ENCODE measurements around the gene C11orf58. TPM values are rescaled to one million over a fixed set of nuclear protein-coding genes. Genes with fewer than 3 reads are reported as not detected.

The C11orf58 gene
- total RNA-seq, 1 donor from 2014 or later, result 127 TPM

DNA sequence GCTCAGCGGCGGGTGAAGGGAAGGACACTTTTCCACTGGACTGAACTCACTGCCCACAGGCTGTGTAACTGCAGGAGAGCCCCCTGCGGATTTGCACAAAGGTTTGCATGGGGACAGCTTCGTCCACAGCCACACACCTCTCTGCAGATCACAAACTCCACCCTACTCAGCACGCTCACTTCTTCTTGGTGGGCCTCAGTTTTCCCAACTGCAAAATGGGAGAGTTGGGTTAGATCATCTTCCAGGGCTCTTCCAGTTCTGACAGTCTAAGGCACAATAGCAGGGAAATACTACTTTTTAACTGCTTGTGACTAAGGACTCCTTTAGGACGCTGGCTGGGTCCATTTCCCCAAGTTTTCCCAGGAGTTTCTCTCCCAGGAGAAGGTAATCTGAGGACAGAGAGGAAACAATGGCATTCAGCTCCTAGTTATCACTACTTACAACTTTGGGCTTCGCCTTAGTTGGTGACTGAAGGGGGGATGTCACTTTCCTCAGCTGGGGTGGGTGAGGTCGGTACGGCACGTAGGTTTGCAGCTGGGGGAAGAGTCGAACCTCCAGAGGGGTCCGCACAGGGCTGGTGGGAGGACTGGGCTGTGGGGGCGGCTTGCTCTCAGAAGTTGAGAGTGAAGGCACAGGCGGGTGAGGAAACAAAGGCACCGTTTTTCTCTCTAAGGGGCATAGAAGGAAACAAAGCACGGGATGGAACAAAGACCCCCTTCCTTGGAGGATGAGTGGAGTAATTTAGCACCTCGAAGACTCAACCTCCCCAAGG is 55.8 kb downstream of the C11orf58 start:
- intact Hi-C loops (cut with DNase I), result no loop called here
- ATAC-seq (no peak), DNase-seq (ENCODE audit: low spot score) (no peak)

DNA sequence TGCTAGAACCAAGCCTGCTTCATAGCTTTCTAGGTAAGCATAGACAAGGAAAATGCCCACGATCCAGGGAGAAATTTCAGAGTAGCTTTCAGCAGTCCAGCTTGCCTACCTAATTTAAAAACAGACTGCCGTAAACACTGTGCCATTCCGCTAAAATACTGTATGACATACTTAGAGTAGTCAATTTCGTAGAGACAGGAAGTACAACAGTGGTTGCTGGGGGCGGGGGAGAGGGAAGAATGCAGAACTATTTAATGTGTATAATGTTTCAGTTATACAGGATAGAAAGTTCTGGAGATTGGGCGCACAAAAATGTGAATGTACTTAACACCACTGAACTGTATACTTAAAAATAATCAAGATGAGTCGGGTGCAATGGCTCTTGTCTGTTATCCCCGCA is 56.7 kb downstream of the C11orf58 start:
- ATAC-seq, result no peak
- intact Hi-C loops (cut with DNase I), result no loop called here
- DNase-seq (ENCODE audit: low spot score), result no peak

DNA sequence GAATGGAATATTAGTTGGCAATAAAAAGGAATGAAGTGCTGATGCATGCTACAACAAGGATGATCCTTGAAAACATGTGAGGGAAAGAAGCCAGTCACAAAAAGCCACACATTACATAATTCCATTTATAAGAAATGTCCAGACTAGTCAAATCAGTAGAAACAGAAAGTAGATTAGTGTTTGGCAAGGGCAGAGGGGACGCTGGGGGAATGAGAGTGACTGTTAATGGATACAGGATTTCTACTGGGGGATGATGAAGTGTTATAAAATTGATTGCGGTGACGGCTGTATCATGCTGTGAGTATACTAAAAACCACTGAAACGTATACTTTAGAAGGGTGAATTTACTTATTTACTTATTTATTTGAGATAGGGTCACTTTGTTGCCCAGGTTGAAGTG is 57.9 kb downstream of the C11orf58 start:
- intact Hi-C loops (cut with DNase I), result no loop called here
- ATAC-seq, result no peak

DNA sequence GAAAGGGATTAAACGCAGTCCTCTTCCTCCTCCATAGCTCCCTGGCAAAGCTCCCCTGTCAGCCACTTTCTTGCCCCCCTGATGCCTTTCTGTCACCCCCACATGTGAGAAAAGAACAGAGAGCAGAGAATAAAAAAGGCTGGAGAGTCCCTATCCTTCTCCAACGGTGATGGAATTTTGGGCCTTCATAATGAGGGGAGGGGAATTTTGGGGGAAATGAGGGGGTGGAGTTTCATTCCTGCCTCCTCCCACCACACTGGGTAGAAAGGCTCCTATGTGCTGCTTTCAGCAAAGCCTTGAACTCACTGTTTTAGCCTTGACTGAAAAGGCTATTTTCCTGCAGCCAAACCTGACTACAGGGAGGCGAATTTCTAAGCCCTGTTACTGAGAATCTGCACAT is 59.3 kb downstream of the C11orf58 start:
- no peak for ATAC-seq
- no peak for DNase-seq (ENCODE audit: low spot score)
- intact Hi-C loops (cut with DNase I), result no loop called here

More for the DNA sequence above, 57.9 kb downstream of the C11orf58 start:
- DNase-seq (ENCODE audit: low spot score), result no peak

DNA sequence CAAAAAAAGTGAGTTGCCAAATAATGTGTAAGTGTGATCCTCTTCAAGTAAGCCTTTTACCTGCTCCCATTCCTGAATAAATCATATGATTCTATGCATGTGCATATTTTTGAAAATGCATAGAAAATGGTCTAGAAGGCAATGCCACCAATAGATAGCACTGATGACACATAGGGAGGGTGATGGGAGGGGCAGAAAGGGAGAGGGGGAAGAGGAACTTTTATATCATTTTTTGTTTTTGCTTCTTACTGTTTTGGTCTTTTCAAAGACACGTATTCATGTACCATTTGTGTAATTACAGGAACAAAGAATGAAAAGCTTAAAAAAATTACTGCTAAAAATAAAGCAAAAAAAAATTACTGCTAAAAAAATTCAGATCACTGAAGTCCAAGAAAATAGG is 60.8 kb downstream of the C11orf58 start:
- ATAC-seq (no peak), DNase-seq (ENCODE audit: low spot score) (no peak)
- intact Hi-C loops (cut with DNase I), result no loop called here

DNA sequence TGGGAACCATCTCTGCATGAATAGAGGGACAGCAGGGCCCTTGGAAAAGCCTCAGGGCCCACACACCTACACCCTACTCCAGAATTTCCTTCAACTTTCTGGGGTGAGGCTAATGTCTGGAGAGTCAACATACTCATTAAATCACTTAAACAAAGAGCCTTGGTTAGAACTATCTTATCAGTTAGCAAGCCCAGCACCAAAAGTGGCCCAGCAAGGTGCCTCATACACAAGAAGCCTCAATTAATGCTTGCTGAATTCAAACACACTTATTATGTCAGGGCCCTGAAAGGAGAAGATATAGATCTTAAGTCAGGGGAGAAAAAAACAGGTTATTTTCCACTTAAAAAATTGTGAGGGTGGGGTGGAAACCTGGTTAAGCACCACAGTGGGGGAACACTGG is 61.4 kb downstream of the C11orf58 start:
- intact Hi-C loops (cut with DNase I), result no loop called here
- no peak for ATAC-seq
- DNase-seq (ENCODE audit: low spot score), result no peak

DNA sequence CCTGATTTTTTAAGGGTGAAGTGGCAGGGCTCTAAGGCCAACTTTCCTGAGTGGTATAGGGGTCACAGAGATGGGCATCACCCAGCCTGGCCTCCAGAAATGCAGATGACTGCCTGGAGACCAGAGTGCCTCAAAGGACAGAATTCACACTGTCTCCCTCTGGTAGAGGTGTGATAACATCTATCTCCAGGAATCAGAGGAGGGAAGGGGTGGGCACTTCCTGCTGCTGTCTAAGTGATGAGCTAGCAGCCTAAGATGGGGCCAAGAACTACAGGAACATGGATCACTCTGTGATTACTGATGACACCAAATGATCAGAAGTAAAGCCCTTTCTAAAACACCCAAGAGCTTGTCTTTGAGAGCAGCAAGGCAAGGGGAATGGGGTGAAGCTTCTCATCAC is 61.9 kb downstream of the C11orf58 start:
- ATAC-seq (no peak), DNase-seq (ENCODE audit: low spot score) (no peak)
- intact Hi-C loops (cut with DNase I), result no loop called here

DNA sequence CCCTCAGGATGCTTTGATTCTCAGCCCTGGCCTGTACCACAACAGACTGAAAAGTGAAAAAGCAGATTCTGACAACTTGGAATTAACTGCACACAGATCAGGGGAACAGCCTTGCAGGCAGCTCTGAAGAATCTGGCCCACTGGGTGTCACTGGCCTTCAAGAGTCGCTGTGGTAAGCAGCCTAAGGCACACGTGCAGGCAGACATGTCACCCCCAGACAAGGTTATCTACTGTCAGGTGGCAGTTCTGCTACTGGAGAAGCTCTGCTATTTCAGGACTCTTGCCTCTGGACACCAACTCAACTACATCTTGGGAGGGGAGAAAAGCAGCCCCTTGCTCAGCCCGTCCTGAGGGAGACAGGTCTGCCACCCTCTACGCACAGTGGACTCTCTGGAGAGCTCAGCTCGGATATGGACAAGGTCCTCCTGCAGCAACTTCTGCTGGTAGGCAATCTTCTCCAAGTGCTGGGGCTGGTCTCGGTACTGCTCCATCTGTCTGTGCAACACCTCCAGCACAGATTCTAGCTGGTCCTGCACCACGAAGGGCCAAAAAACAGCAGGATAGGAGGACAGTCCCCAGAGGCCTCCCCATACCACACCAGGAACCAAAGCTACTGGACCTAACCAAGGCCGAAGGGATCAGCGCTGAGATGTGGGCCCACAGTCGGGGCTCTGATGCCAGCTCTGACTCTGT is 63.0 kb downstream of the C11orf58 start:
- ATAC-seq, result no peak
- intact Hi-C loops (cut with DNase I), result no loop called here
- DNase-seq (ENCODE audit: low spot score), result no peak

DNA sequence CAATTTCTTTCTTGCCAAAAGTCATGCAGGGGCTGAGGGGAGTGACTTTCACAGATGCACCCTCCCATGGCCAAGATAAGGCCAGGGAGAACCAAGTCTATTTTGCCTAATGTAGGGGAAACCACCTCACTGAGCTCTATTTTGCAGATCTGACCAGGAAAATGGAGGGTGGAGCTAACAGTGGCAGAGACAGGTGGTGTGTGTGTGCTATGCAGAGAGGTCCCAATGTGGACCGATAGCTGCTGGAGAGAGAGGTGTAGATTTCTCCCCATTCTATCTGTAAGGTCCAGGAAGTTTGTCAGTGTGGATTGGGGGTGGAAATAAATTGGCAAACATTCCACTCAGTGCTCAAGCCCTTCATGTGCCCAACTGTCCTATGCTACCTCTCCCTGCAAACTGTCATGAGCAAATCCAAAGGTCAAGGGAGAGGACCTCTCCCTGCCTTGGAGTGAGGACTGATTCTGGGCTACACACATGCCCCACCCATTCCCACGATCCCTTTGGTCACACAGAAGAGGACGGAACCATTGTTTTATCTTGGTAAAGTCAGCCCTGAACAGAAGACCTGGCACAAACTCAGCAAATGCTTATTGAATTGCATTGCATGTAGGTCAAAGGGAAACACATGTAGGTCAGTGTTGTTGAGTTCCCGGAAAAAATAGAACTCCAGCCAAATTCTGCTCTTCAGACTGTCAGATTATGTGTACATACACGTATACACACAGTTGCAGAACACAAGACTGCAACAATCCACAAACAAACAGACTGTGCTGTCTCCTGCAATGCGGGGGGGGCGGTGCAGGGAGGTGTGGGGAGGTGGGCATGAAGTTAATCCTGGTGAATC is 65.9 kb downstream of the C11orf58 start:
- DNase-seq (ENCODE audit: low spot score), result no peak
- intact Hi-C loops (cut with DNase I), result no loop called here
- ATAC-seq, result no peak

DNA sequence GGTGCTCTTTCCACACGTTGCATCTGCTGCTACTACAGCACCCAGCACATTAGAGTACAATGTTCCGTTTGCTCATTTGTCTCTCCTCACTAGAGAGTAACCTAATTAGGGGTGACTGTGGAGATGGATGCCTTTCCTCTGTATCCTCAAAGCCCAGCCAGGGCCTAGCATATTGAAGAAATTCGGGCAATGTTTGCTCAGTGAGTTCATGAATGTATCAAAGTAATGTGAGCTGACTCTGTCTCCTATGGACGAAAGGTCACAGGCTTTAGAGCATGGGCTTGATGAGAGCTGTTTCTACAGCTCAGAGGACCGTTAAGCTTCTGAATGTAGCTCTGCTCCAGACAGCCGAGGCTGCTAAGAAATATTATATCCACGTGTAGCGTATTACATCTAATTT is 67.5 kb downstream of the C11orf58 start:
- DNase-seq (ENCODE audit: low spot score) (no peak), ATAC-seq (peak; percentile 11)
- intact Hi-C loops (cut with DNase I), result no loop called here

DNA sequence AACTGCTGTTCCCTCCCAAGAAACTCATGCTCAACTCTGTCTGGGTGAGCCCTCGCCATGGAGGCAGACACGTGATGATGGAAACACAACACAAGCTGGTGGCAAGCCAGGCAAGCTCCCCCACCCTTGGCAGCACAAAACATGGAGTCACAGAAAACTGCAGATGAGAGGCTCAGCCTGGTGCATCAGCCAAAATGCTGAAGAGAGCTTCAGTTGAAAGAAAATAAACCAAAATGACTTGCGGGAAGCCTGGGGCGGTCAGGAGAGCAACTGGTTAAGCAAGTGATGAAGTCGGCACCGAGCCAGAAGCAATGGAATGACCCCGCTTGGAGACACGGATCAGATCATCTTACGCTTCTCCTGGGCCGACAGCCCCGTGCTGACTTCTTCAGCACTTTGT is 68.3 kb downstream of the C11orf58 start:
- peak; percentile 46 for ATAC-seq
- intact Hi-C loops (cut with DNase I), result no loop called here
- DNase-seq (ENCODE audit: low spot score), result peak; percentile 67

DNA sequence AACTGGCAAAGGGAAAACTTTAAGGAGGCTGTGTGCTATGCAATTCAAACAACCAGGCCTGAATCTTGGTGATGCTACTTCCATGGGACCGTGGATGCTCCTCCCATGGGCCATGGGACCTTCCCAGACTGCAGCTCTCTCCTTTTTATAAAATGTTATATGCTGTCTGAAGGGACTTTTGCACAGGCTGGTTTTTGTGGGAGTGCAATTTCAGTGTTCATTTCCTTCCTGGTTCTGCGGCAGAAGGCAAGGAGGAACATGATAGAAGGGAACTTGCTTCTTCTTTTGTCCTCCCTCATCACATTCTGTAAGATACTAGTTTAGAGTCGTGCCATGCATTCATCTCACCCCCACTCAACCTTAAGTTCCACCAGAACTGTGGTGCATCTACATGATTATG is 68.9 kb downstream of the C11orf58 start:
- DNase-seq (ENCODE audit: low spot score) (no peak), ATAC-seq (peak; percentile 48)
- intact Hi-C loops (cut with DNase I), result no loop called here

All from sciatic nerve (tissue), 2 donors.